AG04449 (cell line): ENCODE measurements around the gene BABAM1.

Source experiments
- CTCF ChIA-PET: fragments of 350-600 bp; formaldehyde crosslinking; extraction: SDS; loops from one replicate; lab custom pipeline; 2021; ENCODE audit warnings: antibody characterized with exemption; lab: Yijun Ruan, JAX
- POLR2A ChIA-PET: fragments of 400-600, 350-600 bp; formaldehyde crosslinking; extraction: SDS; loops from one replicate; lab custom pipeline; 2020; ENCODE audit warnings: antibody characterized with exemption, inconsistent platforms; lab: Yijun Ruan, JAX
- DNase-seq: peaks from one replicate; pipeline ENCODE4 v3.0.0-alpha.2; 2010; ENCODE audit warnings: low read depth, low spot score
- H3K4me3 ChIP-seq: 2 replicates; pipeline ENCODE4 v1.5.1; 2011; ENCODE audit warnings: low read depth, mild to moderate bottlenecking, control low read depth, low read length
- TF ChIP-seq, protein P1 (sequence below): IDR thresholded peaks from one replicate; pipeline ENCODE4 v1.5.1; 2011; ENCODE audit warnings: mild to moderate bottlenecking, moderate library complexity, low read length, control low read depth, inconsistent platforms; ENCODE audit not compliant: insufficient read depth; ENCODE audit errors: missing control alignments

Gene BABAM1

GRCh38 chr19:17227798-17228367 is 39.4 kb upstream of the BABAM1 start:
- CTCF ChIA-PET: interaction anchor here (1.1 to 2.1 kb wide), 3 partner anchors 9 to 56 kb away, joined by 3 to 4 read pairs (median 4); no protein-coding TSS in a partner anchor
- POLR2A ChIA-PET: interaction anchor here (0.6 kb wide), 1 partner anchor 77 kb away, joined by 3 read pairs; no protein-coding TSS in a partner anchor
- TF ChIP-seq, protein P1, sequence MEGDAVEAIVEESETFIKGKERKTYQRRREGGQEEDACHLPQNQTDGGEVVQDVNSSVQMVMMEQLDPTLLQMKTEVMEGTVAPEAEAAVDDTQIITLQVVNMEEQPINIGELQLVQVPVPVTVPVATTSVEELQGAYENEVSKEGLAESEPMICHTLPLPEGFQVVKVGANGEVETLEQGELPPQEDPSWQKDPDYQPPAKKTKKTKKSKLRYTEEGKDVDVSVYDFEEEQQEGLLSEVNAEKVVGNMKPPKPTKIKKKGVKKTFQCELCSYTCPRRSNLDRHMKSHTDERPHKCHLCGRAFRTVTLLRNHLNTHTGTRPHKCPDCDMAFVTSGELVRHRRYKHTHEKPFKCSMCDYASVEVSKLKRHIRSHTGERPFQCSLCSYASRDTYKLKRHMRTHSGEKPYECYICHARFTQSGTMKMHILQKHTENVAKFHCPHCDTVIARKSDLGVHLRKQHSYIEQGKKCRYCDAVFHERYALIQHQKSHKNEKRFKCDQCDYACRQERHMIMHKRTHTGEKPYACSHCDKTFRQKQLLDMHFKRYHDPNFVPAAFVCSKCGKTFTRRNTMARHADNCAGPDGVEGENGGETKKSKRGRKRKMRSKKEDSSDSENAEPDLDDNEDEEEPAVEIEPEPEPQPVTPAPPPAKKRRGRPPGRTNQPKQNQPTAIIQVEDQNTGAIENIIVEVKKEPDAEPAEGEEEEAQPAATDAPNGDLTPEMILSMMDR: no peak
- no peak overlapping the region; the same call in 1 of the 2 replicates for H3K4me3 ChIP-seq
- no peak for DNase-seq

GRCh38 chr19:17229890-17230289 is 37.4 kb upstream of the BABAM1 start:
- TF ChIP-seq, protein P1: no peak
- ChIA-PET CTCF (interaction anchor here (1.2 kb wide), 1 partner anchor 30 kb away, joined by 3 read pairs; no protein-coding TSS in a partner anchor), POLR2A (interaction anchor here (1.0 kb wide), 1 partner anchor 15 kb away, joined by 3 read pairs; the partner anchor contains the start of gene USE1)
- no peak for DNase-seq
- H3K4me3 ChIP-seq: no peak overlapping the region

GRCh38 chr19:17232258-17232657 is 35.0 kb upstream of the BABAM1 start:
- POLR2A ChIA-PET: no interaction called here
- no peak overlapping the region for H3K4me3 ChIP-seq
- DNase-seq: no peak
- CTCF ChIA-PET: interaction anchor here (0.7 kb wide), 1 partner anchor 28 kb away, joined by 3 read pairs; no protein-coding TSS in a partner anchor
- TF ChIP-seq, protein P1: no peak

DNA sequence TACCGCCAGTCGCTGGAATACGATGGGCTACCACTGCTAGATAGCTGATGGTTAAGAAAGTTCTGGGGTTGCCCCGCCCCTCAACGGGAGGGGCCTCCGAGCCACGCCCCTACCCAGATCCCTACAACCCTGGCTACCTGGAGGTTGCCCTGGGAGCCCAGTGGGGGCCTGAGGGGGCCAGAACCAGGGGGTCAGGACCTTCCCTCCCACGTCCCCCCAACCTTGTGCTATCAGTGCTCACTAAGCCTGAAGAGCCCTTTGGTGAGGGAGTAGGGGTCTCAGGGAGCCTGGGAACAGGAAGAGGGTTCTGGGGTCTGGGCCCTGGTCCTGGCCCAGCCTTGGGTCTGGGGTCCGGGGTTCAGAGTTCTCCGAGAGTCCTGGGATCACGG is 32.3 kb upstream of the BABAM1 start:
- POLR2A ChIA-PET: interaction anchor here (0.8 to 1.3 kb wide), 4 partner anchors 8 to 32 kb away, joined by 3 to 12 read pairs (median 4); partner anchors contain the start of genes OCEL1 and USE1
- no peak for DNase-seq
- CTCF ChIA-PET: interaction anchor here (1.0 to 3.9 kb wide), 10 partner anchors 9 to 170 kb away, joined by 3 to 25 read pairs (median 4); partner anchors contain the start of genes OCEL1, USE1 and USHBP1
- H3K4me3 ChIP-seq: peak overlapping the region; percentile 59
- TF ChIP-seq, protein P1: no peak

- TF ChIP-seq, protein P1: peak; percentile 69
- ChIA-PET POLR2A (interaction anchor here (0.9 to 1.3 kb wide), 3 partner anchors 9 to 31 kb away, joined by 3 to 12 read pairs (median 4); partner anchors contain the start of genes OCEL1 and USE1), CTCF (interaction anchor here (1.0 to 3.9 kb wide), 11 partner anchors 9 to 170 kb away, joined by 3 to 25 read pairs (median 4); partner anchors contain the start of genes OCEL1, USE1 and USHBP1)
- peak overlapping the region; percentile 59 for H3K4me3 ChIP-seq
- DNase-seq: no peak
Observed at GRCh38 chr19:17235300-17235970, 31.8 kb upstream of the BABAM1 start.
